ENCODE data around the gene AP1G2. TPM values are rescaled to one million over a fixed set of nuclear protein-coding genes. Genes with fewer than 3 reads are reported as not detected.

Gene AP1G2
- total and polyA plus RNA-seq, 2 of the 13 experiments (the other 11 are each of a cell fraction or from before 2014, with no cell fraction given) = 96.9 to 611 TPM

DNA sequence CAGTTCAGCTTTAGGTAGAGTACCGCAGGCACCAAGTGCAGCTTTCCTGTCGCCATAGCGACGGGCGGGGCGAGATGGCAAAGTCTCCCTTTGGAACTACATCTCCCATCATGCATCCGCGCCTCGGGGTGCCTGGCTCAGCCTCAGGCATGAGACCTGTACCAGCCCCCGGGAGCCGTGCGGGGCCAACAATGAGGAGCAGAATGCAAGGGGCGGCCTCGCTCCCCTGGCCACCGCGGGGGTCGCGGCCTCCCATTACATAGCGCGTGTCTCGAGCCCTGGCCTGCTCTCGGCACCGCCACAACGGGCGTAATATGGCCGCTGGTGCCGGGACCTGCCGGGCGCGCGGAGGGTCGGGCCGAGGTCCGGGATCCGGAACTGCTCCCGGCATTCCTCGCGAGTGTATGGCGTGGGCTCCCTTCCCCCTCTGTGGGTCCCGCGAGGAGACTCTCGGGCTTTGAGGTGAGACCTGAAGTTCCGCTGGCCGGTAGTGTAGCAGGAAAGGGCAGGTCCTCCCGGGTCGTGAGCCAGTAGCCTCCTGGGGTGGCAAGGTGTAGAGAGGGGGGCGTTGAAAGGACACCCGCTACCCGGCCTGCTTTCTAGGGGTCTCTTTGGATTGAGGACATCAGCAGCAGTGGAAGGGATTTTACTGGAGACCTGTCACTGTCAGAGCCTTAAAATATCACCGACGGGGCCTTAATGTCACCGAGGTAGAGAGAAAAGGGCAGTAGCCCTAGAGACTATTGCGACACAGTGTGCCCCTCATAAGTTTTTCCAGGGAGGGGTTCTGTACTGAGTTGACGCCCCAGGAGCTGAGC is 11.5 kb downstream of the AP1G2 start, which contains the start of gene THTPA (continued):
- TF ChIP-seq SP4 (CRISPR knock-in tag; IDR thresholded peaks at IDR 0.05) (peak; percentile 89), ZNF777 (CRISPR knock-in tag; IDR thresholded peaks at IDR 0.05) (peak; percentile 85), ZNF512 (CRISPR knock-in tag; IDR thresholded peaks at IDR 0.05) (peak; percentile 87; the same call in 1 of the 2 replicates), YEATS4 (CRISPR knock-in tag; IDR thresholded peaks at IDR 0.05; ENCODE audit: borderline replicate concordance) (peak; percentile 100), SAP130 (CRISPR knock-in tag; IDR thresholded peaks at IDR 0.05; ENCODE audit: low read depth) (peak; percentile 99), THAP8 (CRISPR knock-in tag; IDR thresholded peaks at IDR 0.05; ENCODE audit: borderline replicate concordance) (peak; percentile 73; the same call in 1 of the 2 replicates), ZNF264 (CRISPR knock-in tag; IDR thresholded peaks at IDR 0.05) (peak; percentile 75), MLX (CRISPR knock-in tag; IDR thresholded peaks at IDR 0.05) (peak; percentile 41; the same call in 1 of the 2 replicates), U2AF1 (optimal IDR thresholded peaks at IDR 0.05; ENCODE audit: low read depth, low read length) (peak; percentile 85), MAFG (CRISPR knock-in tag; IDR thresholded peaks at IDR 0.05) (no peak), ZNF670 (CRISPR knock-in tag; IDR thresholded peaks at IDR 0.05; ENCODE audit: borderline replicate concordance) (peak; percentile 100), RFX3 (CRISPR knock-in tag; IDR thresholded peaks at IDR 0.05) (peak; percentile 100), HNRNPK (IDR thresholded peaks at IDR 0.05; ENCODE audit: low read depth, low read length, poor library complexity, severe bottlenecking) (no peak), SPEN (CRISPR knock-in tag; IDR thresholded peaks at IDR 0.05; ENCODE audit: low read depth) (peak; percentile 96), ZNF589 (CRISPR knock-in tag; conservative IDR thresholded peaks at IDR 0.05) (peak; percentile 97), RNF2 (conservative IDR thresholded peaks at IDR 0.05; ENCODE audit: low read depth) (peak; percentile 93; the same call in 1 of the 2 replicates)
- TF ChIP-seq, protein P1, sequence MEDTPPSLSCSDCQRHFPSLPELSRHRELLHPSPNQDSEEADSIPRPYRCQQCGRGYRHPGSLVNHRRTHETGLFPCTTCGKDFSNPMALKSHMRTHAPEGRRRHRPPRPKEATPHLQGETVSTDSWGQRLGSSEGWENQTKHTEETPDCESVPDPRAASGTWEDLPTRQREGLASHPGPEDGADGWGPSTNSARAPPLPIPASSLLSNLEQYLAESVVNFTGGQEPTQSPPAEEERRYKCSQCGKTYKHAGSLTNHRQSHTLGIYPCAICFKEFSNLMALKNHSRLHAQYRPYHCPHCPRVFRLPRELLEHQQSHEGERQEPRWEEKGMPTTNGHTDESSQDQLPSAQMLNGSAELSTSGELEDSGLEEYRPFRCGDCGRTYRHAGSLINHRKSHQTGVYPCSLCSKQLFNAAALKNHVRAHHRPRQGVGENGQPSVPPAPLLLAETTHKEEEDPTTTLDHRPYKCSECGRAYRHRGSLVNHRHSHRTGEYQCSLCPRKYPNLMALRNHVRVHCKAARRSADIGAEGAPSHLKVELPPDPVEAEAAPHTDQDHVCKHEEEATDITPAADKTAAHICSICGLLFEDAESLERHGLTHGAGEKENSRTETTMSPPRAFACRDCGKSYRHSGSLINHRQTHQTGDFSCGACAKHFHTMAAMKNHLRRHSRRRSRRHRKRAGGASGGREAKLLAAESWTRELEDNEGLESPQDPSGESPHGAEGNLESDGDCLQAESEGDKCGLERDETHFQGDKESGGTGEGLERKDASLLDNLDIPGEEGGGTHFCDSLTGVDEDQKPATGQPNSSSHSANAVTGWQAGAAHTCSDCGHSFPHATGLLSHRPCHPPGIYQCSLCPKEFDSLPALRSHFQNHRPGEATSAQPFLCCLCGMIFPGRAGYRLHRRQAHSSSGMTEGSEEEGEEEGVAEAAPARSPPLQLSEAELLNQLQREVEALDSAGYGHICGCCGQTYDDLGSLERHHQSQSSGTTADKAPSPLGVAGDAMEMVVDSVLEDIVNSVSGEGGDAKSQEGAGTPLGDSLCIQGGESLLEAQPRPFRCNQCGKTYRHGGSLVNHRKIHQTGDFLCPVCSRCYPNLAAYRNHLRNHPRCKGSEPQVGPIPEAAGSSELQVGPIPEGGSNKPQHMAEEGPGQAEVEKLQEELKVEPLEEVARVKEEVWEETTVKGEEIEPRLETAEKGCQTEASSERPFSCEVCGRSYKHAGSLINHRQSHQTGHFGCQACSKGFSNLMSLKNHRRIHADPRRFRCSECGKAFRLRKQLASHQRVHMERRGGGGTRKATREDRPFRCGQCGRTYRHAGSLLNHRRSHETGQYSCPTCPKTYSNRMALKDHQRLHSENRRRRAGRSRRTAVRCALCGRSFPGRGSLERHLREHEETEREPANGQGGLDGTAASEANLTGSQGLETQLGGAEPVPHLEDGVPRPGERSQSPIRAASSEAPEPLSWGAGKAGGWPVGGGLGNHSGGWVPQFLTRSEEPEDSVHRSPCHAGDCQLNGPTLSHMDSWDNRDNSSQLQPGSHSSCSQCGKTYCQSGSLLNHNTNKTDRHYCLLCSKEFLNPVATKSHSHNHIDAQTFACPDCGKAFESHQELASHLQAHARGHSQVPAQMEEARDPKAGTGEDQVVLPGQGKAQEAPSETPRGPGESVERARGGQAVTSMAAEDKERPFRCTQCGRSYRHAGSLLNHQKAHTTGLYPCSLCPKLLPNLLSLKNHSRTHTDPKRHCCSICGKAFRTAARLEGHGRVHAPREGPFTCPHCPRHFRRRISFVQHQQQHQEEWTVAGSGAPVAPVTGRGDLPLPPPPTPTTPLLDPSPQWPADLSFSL (CRISPR knock-in tag; IDR thresholded peaks at IDR 0.05) = no peak
- TF ChIP-seq, protein P2, sequence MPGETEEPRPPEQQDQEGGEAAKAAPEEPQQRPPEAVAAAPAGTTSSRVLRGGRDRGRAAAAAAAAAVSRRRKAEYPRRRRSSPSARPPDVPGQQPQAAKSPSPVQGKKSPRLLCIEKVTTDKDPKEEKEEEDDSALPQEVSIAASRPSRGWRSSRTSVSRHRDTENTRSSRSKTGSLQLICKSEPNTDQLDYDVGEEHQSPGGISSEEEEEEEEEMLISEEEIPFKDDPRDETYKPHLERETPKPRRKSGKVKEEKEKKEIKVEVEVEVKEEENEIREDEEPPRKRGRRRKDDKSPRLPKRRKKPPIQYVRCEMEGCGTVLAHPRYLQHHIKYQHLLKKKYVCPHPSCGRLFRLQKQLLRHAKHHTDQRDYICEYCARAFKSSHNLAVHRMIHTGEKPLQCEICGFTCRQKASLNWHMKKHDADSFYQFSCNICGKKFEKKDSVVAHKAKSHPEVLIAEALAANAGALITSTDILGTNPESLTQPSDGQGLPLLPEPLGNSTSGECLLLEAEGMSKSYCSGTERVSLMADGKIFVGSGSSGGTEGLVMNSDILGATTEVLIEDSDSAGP (CRISPR knock-in tag; IDR thresholded peaks at IDR 0.05; ENCODE audit: borderline replicate concordance) = peak; percentile 96
